GM19238 (cell line): Measurements from ENCODE around the gene ARL17A.
"Not testable (repeated sequence)": the region's sequence is repeated elsewhere in the genome, so short reads cannot be mapped to it uniquely, and the experiment has no call there.

Experiments used
- DNase-seq: peaks from one replicate; pipeline ENCODE4 v3.0.0; 2011; ENCODE audit warnings: low spot score; ENCODE audit not compliant: insufficient read length

The ARL17A gene

GRCh38 chr17:46559155-46559554, 20.3 kb downstream of the ARL17A start:
- not testable (repeated sequence) for DNase-seq

- DNase-seq = not testable (repeated sequence)
These were observed 30.9 kb downstream of the ARL17A start for GRCh38 chr17:46548607-46549006.

- not testable (repeated sequence) for DNase-seq
These were observed 44.8 kb downstream of the ARL17A start for GRCh38 chr17:46534716-46535115.

- not testable (repeated sequence) for DNase-seq
These were observed 67.3 kb downstream of the ARL17A start, which contains the start of gene LRRC37A2 for GRCh38 chr17:46512168-46512567. TSS of gene LRRC37A2 (plus strand) at chr17:46512468. CDS start at chr17:46512713, 245 bp downstream.

DNA sequence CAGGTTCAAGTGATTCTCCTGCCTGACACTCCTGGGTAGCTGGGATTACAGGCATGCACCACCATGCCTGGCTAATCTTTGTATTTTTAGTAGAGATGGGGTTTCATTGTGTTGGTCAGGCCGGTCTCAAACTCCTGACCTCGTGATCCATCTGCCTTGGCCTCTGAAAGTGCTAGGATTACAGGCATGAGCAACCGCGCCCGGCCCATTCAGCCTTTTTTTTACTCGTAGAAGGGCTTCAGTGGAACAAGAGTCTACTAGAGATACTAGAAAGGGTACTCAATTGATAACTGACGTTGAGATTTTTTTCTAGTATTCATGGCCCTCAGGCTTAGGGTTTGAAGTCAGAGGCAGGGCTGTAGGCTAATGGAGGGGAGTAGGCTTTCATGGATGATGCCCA, 73.6 kb downstream of the ARL17A start:
- DNase-seq = not testable (repeated sequence)

- DNase-seq = not testable (repeated sequence)
These were observed 79.9 kb downstream of the ARL17A start for GRCh38 chr17:46499437-46500139.

DNA sequence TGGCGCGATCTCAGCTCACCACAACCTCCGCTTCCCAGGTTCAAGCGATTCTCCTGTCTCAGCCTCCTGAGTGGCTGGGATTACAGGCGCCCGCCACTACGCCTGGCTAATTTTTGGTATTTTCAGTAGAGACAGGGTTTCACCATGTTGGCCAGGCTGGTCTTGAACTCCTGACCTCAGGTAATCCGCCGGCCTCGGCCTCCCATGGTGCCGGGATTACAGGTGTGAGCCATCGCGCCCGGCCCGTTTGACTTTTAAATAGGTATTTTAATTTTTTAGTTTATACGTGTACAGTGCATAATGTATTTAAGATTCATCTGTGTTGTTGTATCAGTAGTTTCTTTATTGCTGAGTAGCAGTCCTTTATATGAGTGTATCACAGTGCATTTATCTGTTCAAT, 87.5 kb downstream of the ARL17A start:
- not testable (repeated sequence) for DNase-seq

DNA sequence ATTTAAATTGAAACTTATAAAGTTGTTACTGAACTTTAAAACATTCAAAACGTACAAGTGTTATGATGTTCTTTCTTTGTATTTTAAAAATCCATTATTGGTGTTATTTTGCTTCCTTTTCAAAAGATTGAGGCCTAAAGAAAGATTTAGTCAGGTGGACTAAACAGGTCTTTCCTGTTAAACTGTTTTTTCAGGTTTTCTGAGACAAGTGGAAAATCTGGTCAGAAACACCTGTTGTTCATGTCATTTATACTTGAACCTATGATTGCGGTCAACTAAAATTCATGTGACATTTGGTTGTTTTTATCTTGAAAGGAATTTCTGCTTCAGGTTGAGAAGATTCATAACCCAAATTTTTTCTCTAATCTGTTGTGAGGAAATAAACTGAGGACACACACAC, 98.2 kb downstream of the ARL17A start:
- not testable (repeated sequence) for DNase-seq

DNA sequence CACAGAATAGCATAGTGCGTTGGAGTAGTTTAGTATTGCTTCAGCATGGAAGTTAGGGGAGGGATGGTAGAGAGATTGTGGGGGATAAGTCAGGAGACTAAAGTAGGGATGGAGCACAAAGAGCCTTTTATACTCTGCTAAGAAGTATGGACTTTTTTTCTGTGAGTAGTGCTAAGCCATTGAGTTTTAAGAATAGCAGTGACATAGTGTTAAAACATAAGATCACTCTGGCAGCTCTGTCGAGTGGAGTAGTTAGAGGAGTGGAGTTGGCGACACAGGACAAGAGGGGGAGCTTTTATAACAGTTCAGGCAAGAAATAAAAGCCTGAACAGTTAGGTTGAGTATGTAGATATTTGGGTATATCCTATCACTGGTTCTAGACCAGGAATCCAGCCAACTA, 100.7 kb downstream of the ARL17A start:
- DNase-seq = not testable (repeated sequence)

DNA sequence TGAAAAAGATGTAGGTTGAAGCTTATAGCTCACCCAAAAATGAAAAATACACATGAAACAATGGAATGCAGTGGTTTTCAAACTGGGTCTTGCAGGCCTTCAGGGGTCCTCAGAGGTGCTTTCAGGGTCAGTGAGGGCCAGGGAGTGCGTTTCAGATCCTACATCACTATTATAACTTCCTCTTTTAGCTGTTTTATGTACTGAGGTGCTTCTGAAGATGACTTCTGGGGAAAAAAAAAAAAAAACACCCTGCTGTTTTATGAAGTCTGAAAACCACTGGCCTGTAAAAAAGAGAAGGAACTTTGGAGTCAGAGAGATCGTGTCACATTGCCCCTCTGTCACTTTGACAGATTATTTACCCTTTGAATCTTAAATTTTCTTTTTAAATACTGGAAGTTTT, 103.9 kb downstream of the ARL17A start:
- not testable (repeated sequence) for DNase-seq

DNA sequence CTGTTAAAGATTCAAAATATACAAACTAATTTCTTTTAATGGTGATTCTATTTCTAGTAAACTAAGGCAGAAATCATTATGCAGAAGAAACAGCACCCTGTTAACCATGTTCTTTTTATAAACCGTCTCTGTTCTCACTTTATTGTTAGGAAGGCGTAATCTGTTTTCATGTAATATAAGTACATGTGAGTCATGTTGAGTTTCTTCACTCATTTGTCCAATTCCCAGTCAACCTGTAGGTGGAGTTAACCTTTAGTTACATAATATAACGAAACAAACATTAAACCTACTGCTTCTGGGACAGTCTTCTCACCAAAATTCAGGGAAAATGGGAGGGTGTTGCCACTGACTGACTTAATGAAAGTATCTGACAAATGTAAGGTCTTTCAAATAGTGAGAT, 105.0 kb downstream of the ARL17A start:
- not testable (repeated sequence) for DNase-seq

DNA sequence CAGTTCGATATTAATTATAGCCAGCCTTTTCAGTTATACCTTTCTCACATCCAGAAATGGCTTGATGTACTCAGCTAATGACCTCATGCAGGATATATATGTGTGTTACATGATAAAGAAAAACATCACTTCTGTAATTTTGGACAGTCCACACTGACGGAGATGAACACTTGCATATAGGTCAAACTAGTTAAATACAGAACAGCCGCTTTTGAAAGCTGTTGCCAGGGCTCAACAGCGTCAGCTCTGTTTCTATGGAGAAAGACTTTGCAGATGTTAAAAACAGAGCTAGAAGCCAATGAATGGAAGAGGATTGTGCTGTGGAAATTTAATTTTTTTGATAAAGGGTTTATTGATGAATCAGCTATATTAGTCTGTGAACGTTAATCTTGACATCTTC, 111.9 kb downstream of the ARL17A start:
- not testable (repeated sequence) for DNase-seq
